Measurements from ENCODE around the gene HOXB2. TPM values are rescaled to one million over a fixed set of nuclear protein-coding genes. Genes with fewer than 3 reads are reported as not detected.

The HOXB2 gene
- total RNA-seq, 1 experiment from 2014 or later: 34.5 TPM

- peaks cover 40% of the 10 kb centered on the region for H3K4me1 ChIP-seq (ENCODE audit: insufficient read depth, low read length, poor library complexity, severe bottlenecking)
- H3K27me3 ChIP-seq (replicated peaks; ENCODE audit: insufficient read depth, low read depth, low read length, poor library complexity): no peaks in the 10 kb centered on the region
- H3K9me3 ChIP-seq (ENCODE audit: low read depth, low read length, poor library complexity, severe bottlenecking): no peaks in the 10 kb centered on the region
- ChIA-PET POLR2A (ENCODE audit: low non-redundant PET) (interaction anchor here (0.6 kb wide), 1 partner anchor 253 kb away, joined by 6 read pairs; no protein-coding TSS in a partner anchor), CTCF (interaction anchor here (0.6 kb wide), 2 partner anchors 56 to 206 kb away, joined by 3 to 5 read pairs; no protein-coding TSS in a partner anchor)
- H3K4me3 ChIP-seq (ENCODE audit: low read depth, low read length, poor library complexity, severe bottlenecking): peak overlapping the region; percentile 57
- H3K27ac ChIP-seq (ENCODE audit: low read depth, low read length, poor library complexity, severe bottlenecking): peak overlapping the region; percentile 49
- intact Hi-C loops (cut with micrococcal nuclease; ENCODE audit: unreplicated experiment): loop anchor here (2.0 kb wide), 1 partner anchor 35 kb away; no protein-coding TSS in a partner anchor
- DNase-seq (ENCODE audit: low spot score): peak; percentile 69
- no peaks in the 10 kb centered on the region for H3K36me3 ChIP-seq (ENCODE audit: insufficient read depth, low read length, poor library complexity, severe bottlenecking)
- no TSS peak for BruUV-seq (replicated peaks)
- no peak for TF ChIP-seq EZH2 (IDR thresholded peaks at IDR 0.05; ENCODE audit: borderline replicate concordance, low read depth, low read length, poor library complexity, severe bottlenecking)
- no peak for TF ChIP-seq CTCF (conservative IDR thresholded peaks at IDR 0.05; ENCODE audit: low read depth, low read length)
Measured at GRCh38 chr17:48577330-48577945, 32.5 kb upstream of the HOXB2 start.

- ChIA-PET CTCF (no interaction called here), POLR2A (ENCODE audit: low non-redundant PET) (no interaction called here)
- H3K27ac ChIP-seq (ENCODE audit: low read depth, low read length, poor library complexity, severe bottlenecking): peak overlapping the region; percentile 49
- H3K9me3 ChIP-seq (ENCODE audit: low read depth, low read length, poor library complexity, severe bottlenecking): no peaks in the 10 kb centered on the region
- BruUV-seq (replicated peaks): no TSS peak
- intact Hi-C loops (cut with micrococcal nuclease; ENCODE audit: unreplicated experiment): loop anchor here (2.0 kb wide), 1 partner anchor 34 kb away; no protein-coding TSS in a partner anchor
- H3K4me1 ChIP-seq (ENCODE audit: insufficient read depth, low read length, poor library complexity, severe bottlenecking): peaks cover 38% of the 10 kb centered on the region
- peak overlapping the region; percentile 57 for H3K4me3 ChIP-seq (ENCODE audit: low read depth, low read length, poor library complexity, severe bottlenecking)
- no peaks in the 10 kb centered on the region for H3K27me3 ChIP-seq (replicated peaks; ENCODE audit: insufficient read depth, low read depth, low read length, poor library complexity)
- no peak for TF ChIP-seq CTCF (conservative IDR thresholded peaks at IDR 0.05; ENCODE audit: low read depth, low read length)
- no peak for TF ChIP-seq EZH2 (IDR thresholded peaks at IDR 0.05; ENCODE audit: borderline replicate concordance, low read depth, low read length, poor library complexity, severe bottlenecking)
- no peaks in the 10 kb centered on the region for H3K36me3 ChIP-seq (ENCODE audit: insufficient read depth, low read length, poor library complexity, severe bottlenecking)
- DNase-seq (ENCODE audit: low spot score): peak; percentile 71
Measured at GRCh38 chr17:48576479-48577309, 31.8 kb upstream of the HOXB2 start.

DNA sequence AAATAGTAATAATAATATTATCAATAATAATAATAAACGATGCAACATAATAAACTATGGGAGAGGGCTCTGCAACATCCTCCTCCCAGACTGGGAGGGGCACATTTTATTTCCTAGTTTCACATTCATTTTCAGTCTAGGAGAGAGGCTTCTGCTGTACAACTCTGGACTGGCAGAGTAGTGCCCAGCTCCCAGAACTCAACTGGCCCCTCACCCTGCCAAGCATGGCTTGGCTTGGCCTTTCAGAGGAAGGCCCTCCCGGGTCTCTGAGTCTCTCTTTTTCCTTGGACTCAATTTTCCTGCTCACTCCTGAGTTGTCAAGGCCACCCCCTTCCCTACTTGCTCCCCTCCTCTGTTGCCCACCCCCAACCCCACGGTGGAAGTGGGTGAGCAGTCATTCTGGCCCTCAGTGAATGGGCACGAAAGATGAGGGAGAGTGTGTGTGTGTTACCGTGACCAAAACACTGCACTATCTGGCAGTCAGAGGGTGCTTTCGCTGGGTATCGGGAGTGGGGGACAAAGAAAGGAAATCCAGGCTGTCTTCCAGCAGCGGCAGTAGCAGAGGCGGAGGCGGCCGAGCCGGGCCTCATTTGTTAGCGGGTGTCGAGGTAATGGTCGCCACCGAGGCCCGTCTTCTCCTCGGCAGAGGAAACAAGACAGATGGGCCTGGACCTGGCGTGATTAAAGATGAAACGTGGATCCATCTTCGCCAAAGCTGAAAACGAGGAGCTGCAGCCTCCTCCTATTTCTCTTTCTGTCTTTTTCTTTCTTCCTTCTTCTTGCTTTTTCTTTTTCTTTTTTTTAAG is 31.0 kb upstream of the HOXB2 start:
- TSS peak; percentile 54 for BruUV-seq (replicated peaks)
- DNase-seq (ENCODE audit: low spot score): no peak
- H3K27ac ChIP-seq (ENCODE audit: low read depth, low read length, poor library complexity, severe bottlenecking): peak overlapping the region; percentile 49
- POLR2A ChIA-PET (ENCODE audit: low non-redundant PET): no interaction called here
- intact Hi-C loops (cut with micrococcal nuclease; ENCODE audit: unreplicated experiment): loop anchor here (2.0 kb wide), 1 partner anchor 33 kb away; no protein-coding TSS in a partner anchor
- peak overlapping the region; percentile 57 for H3K4me3 ChIP-seq (ENCODE audit: low read depth, low read length, poor library complexity, severe bottlenecking)
- no peaks in the 10 kb centered on the region for H3K27me3 ChIP-seq (replicated peaks; ENCODE audit: insufficient read depth, low read depth, low read length, poor library complexity)
- H3K36me3 ChIP-seq (ENCODE audit: insufficient read depth, low read length, poor library complexity, severe bottlenecking): no peaks in the 10 kb centered on the region
- H3K4me1 ChIP-seq (ENCODE audit: insufficient read depth, low read length, poor library complexity, severe bottlenecking): peaks cover 40% of the 10 kb centered on the region
- CTCF ChIA-PET: no interaction called here
- no peak for TF ChIP-seq EZH2 (IDR thresholded peaks at IDR 0.05; ENCODE audit: borderline replicate concordance, low read depth, low read length, poor library complexity, severe bottlenecking)
- no peak for TF ChIP-seq CTCF (conservative IDR thresholded peaks at IDR 0.05; ENCODE audit: low read depth, low read length)
- H3K9me3 ChIP-seq (ENCODE audit: low read depth, low read length, poor library complexity, severe bottlenecking): no peaks in the 10 kb centered on the region

All from A673 (cell line).